CD14-positive monocyte (primary cell): Measurements from ENCODE around the gene RWDD4. TPM values are rescaled to one million over a fixed set of nuclear protein-coding genes. Genes with fewer than 3 reads are reported as not detected.

Experiments
- DNase-seq, 3 donors: peaks; one replicate each; pipeline ENCODE4 v3.0.0-alpha.2; 2011 to 2022
- H2AFZ ChIP-seq: 2 replicates; pipeline ENCODE4 v1.6.0; 2012; ENCODE audit warnings: mild to moderate bottlenecking, low read depth, low read length, inconsistent platforms; ENCODE audit not compliant: insufficient read depth, poor library complexity, severe bottlenecking
- H3K27ac ChIP-seq, 2 donors: 1 replicate in 1 of 2; 2 replicates in 1 of 2; pipeline ENCODE4 v1.5.1; 2012 to 2013; ENCODE audit warnings: low read length in 2 of 2, control low read depth in 1 of 2, inconsistent platforms in 1 of 2, low read depth in 1 of 2, mild to moderate bottlenecking in 1 of 2
- H3K27me3 ChIP-seq, 2 donors: one replicate each; pipeline versions ENCODE4 v1.6.0 to v1.6.1; 2011 to 2013; ENCODE audit warnings: low read length in 2 of 2; ENCODE audit not compliant: control insufficient read depth in 2 of 2, insufficient read depth in 2 of 2
- H3K36me3 ChIP-seq, 2 donors: replicated peaks in 1 of 2; 1 replicate in 1 of 2; 2 replicates in 1 of 2; pipeline versions ENCODE4 v1.5.1 to v1.6.1; 2012 to 2013; ENCODE audit warnings: low read length in 2 of 2, control low read depth in 1 of 2, inconsistent platforms in 1 of 2, mild to moderate bottlenecking in 1 of 2; ENCODE audit not compliant: insufficient read depth in 2 of 2, control insufficient read depth in 1 of 2
- H3K4me1 ChIP-seq, 2 donors: 1 replicate in 1 of 2; 2 replicates in 1 of 2; pipeline versions ENCODE4 v1.5.1 to v1.6.1; 2012 to 2013; ENCODE audit warnings: low read length in 2 of 2, control low read depth in 1 of 2, inconsistent platforms in 1 of 2, mild to moderate bottlenecking in 1 of 2, moderate library complexity in 1 of 2; ENCODE audit not compliant: insufficient read depth in 2 of 2, control insufficient read depth in 1 of 2
- H3K4me2 ChIP-seq: replicated peaks from 2 replicates; pipeline ENCODE3; 2012; ENCODE audit warnings: low read length, moderate library complexity, mild to moderate bottlenecking; ENCODE audit not compliant: poor library complexity, severe bottlenecking; ENCODE audit errors: extremely low read depth
- H3K4me3 ChIP-seq, 3 experiments: fragments of 200-600 bp in 1 of 3; sonication (generic) in 1 of 3; replicated peaks in 1 of 3; 1 replicate in 2 of 3; 2 replicates in 1 of 3; pipeline ENCODE4 v1.5.1; 2011 to 2013; ENCODE audit warnings: low read length in 3 of 3, mild to moderate bottlenecking in 3 of 3, control low read depth in 2 of 3, low read depth in 2 of 3, inconsistent platforms in 1 of 3, moderate library complexity in 1 of 3
- H3K79me2 ChIP-seq: 2 replicates; pipeline ENCODE4 v1.6.0; 2012; ENCODE audit warnings: mild to moderate bottlenecking, control low read depth, inconsistent platforms, low read length, moderate library complexity; ENCODE audit not compliant: insufficient read depth
- H3K9ac ChIP-seq: 2 replicates; pipeline ENCODE4 v1.6.0; 2017; ENCODE audit warnings: low read length, mild to moderate bottlenecking; ENCODE audit not compliant: insufficient read depth, poor library complexity, severe bottlenecking
- H3K9me3 ChIP-seq, 2 donors: replicated peaks in 1 of 2; 1 replicate in 1 of 2; 2 replicates in 1 of 2; pipeline versions ENCODE4 v1.5.1 to v1.6.1; 2012 to 2013; ENCODE audit warnings: low read length in 2 of 2, control low read depth in 1 of 2; ENCODE audit not compliant: control insufficient read depth in 1 of 2, insufficient read depth in 1 of 2
- H4K20me1 ChIP-seq: 2 replicates; pipeline ENCODE4 v1.6.0; 2012; ENCODE audit warnings: mild to moderate bottlenecking, low read length, control low read depth, moderate library complexity; ENCODE audit not compliant: insufficient read depth
- H3K27ac Mint-ChIP-seq, 7 donors: one replicate each; pipeline ENCODE4 v1.8.0; 2020; ENCODE audit warnings: mild to moderate bottlenecking in 7 of 7, mixed read lengths in 7 of 7, moderate library complexity in 6 of 7, inconsistent platforms in 2 of 7
- H3K27me3 Mint-ChIP-seq, 3 donors: one replicate each; pipeline ENCODE4 v1.8.0; 2021 to 2022; ENCODE audit warnings: low read depth in 3 of 3, mild to moderate bottlenecking in 3 of 3, mixed read lengths in 3 of 3, moderate library complexity in 3 of 3, inconsistent platforms in 1 of 3
- H3K36me3 Mint-ChIP-seq, 2 donors: one replicate each; pipeline ENCODE4 v1.8.0; 2020; ENCODE audit warnings: mixed read lengths in 2 of 2, inconsistent platforms in 1 of 2, mild to moderate bottlenecking in 1 of 2
- H3K4me1 Mint-ChIP-seq: one replicate; pipeline ENCODE4 v1.8.0; 2020; ENCODE audit warnings: mild to moderate bottlenecking, mixed read lengths
- H3K4me3 Mint-ChIP-seq, 2 donors: one replicate each; pipeline ENCODE4 v1.8.0; 2020; ENCODE audit warnings: mild to moderate bottlenecking in 2 of 2, mixed read lengths in 2 of 2, moderate library complexity in 1 of 2
- H3K9me3 Mint-ChIP-seq, 7 donors: one replicate each; pipeline ENCODE4 v1.8.0; 2020 to 2022; ENCODE audit warnings: mixed read lengths in 7 of 7, mild to moderate bottlenecking in 6 of 7, moderate library complexity in 6 of 7, inconsistent platforms in 2 of 7
- WGBS: methylation state at CpG from one replicate; pipeline ENCODE4 v1.1.5; 2013; ENCODE audit warnings: missing lambda C conversion rate; ENCODE audit not compliant: insufficient coverage; 5-methylcytosine and 5-hydroxymethylcytosine counted together
- intact Hi-C, 2 donors: fragments of 100-400 bp; cut with micrococcal nuclease; formaldehyde crosslinking; loops; one replicate each; pipeline versions ENCODE4 v1.15.0 to v1.15.1; 2023
- polyA plus RNA-seq, 3 donors: library from polyadenylated mRNA; depleted of rRNA in 1 of 3; unstranded in 2 of 3; stranded (reverse) in 1 of 3; fragments of 300-500 nt in 2 of 3; fragments of >200 nt in 1 of 3; fragmentation: Illumina TruSeq in 2 of 3; gene quantifications; 1 replicate in 2 of 3; 2 replicates in 1 of 3; pipeline ENCODE4 v1.2.3, GENCODE V29; 2012 to 2021
- TF ChIP-seq, protein P1 (sequence below): fragments of 200-600 bp; IDR thresholded peaks from one replicate; pipeline ENCODE4 v1.8.0; 2022; ENCODE audit warnings: antibody characterized with exemption, mild to moderate bottlenecking

The RWDD4 gene
- polyA plus RNA-seq, 3 donors, result 4.4 to 21.2 (median 16.5) TPM

DNA sequence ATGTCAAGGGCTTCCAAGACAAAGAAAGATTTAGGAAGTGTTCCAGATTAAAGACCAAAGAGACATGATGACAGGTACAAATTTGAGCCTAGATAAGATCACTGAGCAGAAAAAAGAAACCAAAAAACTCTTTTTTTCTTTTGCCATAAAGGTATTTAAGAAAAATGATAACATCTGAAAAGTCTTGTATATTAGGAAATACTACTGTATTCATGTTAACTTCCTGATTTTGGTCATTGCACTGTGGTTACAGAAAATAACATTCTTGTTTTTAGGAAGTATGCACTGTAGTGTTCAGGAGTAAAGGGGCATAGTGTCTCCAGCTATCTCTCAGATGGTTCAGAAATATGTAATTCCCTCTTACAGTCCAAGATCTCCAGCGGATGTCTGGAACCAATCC, 37.1 kb downstream of the RWDD4 start:
- Histone ChIP-seq H3K4me1 (peaks cover 19 to 21% of the 10 kb centered on the region in 2 donors), H3K79me2 (no peaks in the 10 kb centered on the region), H2AFZ (no peak overlapping the region), H3K27me3 (no peaks in the 10 kb centered on the region), H4K20me1 (no peaks in the 10 kb centered on the region), H3K27ac (peak overlapping the region in 1 of 2 donors; percentile 72), H3K4me3 (peak overlapping the region in 1 of 3 experiments; percentile 6), H3K36me3 (no peaks in the 10 kb centered on the region), H3K9ac (no peak overlapping the region), H3K4me2 (peak overlapping the region; percentile 42), H3K9me3 (peaks cover 0 to under 1% of the 10 kb centered on the region in 2 donors)
- H3K4me3 Mint-ChIP-seq, result peak overlapping the region in 1 of 2 donors; percentile 37
- TF ChIP-seq, protein P1, sequence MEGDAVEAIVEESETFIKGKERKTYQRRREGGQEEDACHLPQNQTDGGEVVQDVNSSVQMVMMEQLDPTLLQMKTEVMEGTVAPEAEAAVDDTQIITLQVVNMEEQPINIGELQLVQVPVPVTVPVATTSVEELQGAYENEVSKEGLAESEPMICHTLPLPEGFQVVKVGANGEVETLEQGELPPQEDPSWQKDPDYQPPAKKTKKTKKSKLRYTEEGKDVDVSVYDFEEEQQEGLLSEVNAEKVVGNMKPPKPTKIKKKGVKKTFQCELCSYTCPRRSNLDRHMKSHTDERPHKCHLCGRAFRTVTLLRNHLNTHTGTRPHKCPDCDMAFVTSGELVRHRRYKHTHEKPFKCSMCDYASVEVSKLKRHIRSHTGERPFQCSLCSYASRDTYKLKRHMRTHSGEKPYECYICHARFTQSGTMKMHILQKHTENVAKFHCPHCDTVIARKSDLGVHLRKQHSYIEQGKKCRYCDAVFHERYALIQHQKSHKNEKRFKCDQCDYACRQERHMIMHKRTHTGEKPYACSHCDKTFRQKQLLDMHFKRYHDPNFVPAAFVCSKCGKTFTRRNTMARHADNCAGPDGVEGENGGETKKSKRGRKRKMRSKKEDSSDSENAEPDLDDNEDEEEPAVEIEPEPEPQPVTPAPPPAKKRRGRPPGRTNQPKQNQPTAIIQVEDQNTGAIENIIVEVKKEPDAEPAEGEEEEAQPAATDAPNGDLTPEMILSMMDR, result no peak
- WGBS, result no CpG with 5 or more reads among the region's 1 CpG
- peaks cover 0 to 6% (median 3%) of the 10 kb centered on the region in 7 donors for H3K9me3 Mint-ChIP-seq
- H3K27ac Mint-ChIP-seq, result peak overlapping the region; percentile 44 to 86 (median 79)
- peaks cover 17% of the 10 kb centered on the region for H3K4me1 Mint-ChIP-seq
- H3K36me3 Mint-ChIP-seq, result no peaks in the 10 kb centered on the region
- peak; percentile 33 to 67 (median 53) for DNase-seq
- H3K27me3 Mint-ChIP-seq, result peaks cover 0 to 4% (median 0%) of the 10 kb centered on the region in 3 donors
- intact Hi-C loops, result no loop called here

DNA sequence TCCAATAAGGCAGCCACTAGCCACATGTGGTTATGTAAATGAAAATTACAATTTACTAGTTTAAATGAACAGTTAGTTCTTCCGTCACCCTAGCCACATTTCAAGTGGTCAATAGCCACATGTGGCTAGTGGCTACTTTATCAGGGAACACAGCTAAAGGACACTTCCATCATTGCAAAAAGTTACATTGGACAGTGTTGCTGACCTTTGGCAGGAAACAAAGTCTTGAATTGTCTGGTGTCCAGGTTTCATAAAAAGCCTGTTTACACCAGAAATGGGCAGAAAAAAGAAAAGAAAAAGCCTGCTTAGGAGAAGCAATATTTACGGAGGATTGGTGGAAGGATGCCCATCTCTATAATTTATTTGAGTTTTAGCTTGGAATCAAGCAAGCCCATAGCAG, 38.6 kb downstream of the RWDD4 start:
- Histone ChIP-seq H3K4me2 (no peak overlapping the region), H2AFZ (no peak overlapping the region), H3K9ac (no peak overlapping the region), H3K36me3 (no peaks in the 10 kb centered on the region), H3K9me3 (peaks cover 0 to 2% of the 10 kb centered on the region in 2 donors), H4K20me1 (no peaks in the 10 kb centered on the region), H3K27ac (no peak overlapping the region), H3K79me2 (no peaks in the 10 kb centered on the region), H3K4me3 (no peak overlapping the region), H3K27me3 (no peaks in the 10 kb centered on the region), H3K4me1 (peaks cover 19 to 21% of the 10 kb centered on the region in 2 donors)
- Mint-ChIP-seq H3K4me3 (no peak overlapping the region), H3K9me3 (peaks cover 0 to 7% (median 3%) of the 10 kb centered on the region in 7 donors), H3K4me1 (peaks cover 17% of the 10 kb centered on the region), H3K27ac (no peak overlapping the region), H3K27me3 (peaks cover 0 to 6% (median under 1%) of the 10 kb centered on the region in 3 donors), H3K36me3 (no peaks in the 10 kb centered on the region)
- intact Hi-C loops, result no loop called here
- 93% methylated on average over 1 of the region's 2 CpGs for WGBS
- TF ChIP-seq, protein P1, result no peak
- DNase-seq, result no peak
